ENCODE data around the gene SCD5.

SCD5 gene

DNA sequence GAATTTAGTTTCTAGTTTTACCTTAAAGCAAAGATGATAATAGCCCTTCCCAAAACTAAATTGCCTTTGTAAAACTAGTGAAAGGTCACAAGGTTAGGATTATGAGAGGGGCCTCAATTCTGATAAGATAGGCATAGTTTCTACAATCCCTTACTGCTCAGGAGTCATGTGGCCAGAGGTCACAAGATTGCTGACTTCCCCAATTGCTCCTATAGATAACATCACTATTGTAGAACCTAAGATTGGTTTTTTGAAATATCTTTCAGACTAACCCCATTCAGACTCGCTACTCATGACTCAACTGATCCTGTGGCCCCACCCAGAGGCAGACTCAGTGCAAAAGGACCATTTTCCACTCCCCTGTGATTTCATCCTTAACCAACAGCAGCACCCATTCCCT is 70.3 kb downstream of the SCD5 start:
- no peaks in the 10 kb centered on the region for H3K36me3 ChIP-seq (ENCODE audit: control insufficient read depth in 2 of 2, insufficient read depth in 2 of 2, low read length in 2 of 2)
- no peaks in the 10 kb centered on the region for H3K27me3 ChIP-seq (ENCODE audit: control insufficient read depth in 2 of 2, insufficient read depth in 2 of 2, low read length in 2 of 2)
- no peak overlapping the region for H3K27ac ChIP-seq (ENCODE audit: low read depth in 2 of 2, low read length in 2 of 2)
- H3K9me3 ChIP-seq (ENCODE audit: control insufficient read depth in 2 of 2, low read length in 2 of 2) = no peaks in the 10 kb centered on the region
- no peak overlapping the region for H3K9ac ChIP-seq (ENCODE audit: low read depth in 1 of 2, low read length in 2 of 2)
- no peak overlapping the region for H3K4me3 ChIP-seq (ENCODE audit: low read length in 2 of 2)
- no peaks in the 10 kb centered on the region for H3K4me1 ChIP-seq (ENCODE audit: control insufficient read depth in 2 of 2, insufficient read depth in 2 of 2, low read length in 2 of 2)

DNA sequence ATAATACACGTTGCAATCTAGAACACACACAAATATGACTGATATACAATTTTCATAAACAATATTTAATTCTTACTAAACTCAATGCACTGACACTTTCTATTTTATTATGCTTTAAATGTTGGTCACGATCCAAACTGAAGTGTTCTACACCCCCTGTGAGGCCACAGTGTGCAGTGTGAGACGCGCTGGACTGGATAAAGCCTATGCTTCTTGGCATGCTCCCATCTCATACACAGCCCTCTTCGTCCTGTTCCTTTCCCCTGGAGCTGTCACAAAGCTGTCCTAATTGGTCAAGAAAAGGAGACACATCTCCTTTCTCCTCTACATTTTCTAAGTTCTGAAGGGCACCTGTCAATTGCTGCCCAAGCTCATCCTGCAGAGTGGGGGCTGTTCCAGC is 72.0 kb downstream of the SCD5 start:
- Histone ChIP-seq H3K27ac (ENCODE audit: low read depth in 2 of 2, low read length in 2 of 2) (no peak overlapping the region), H3K4me3 (ENCODE audit: low read length in 2 of 2) (no peak overlapping the region), H3K9me3 (ENCODE audit: control insufficient read depth in 2 of 2, low read length in 2 of 2) (no peaks in the 10 kb centered on the region), H3K36me3 (ENCODE audit: control insufficient read depth in 2 of 2, insufficient read depth in 2 of 2, low read length in 2 of 2) (no peaks in the 10 kb centered on the region), H3K9ac (ENCODE audit: low read depth in 1 of 2, low read length in 2 of 2) (no peak overlapping the region), H3K27me3 (ENCODE audit: control insufficient read depth in 2 of 2, insufficient read depth in 2 of 2, low read length in 2 of 2) (no peaks in the 10 kb centered on the region), H3K4me1 (ENCODE audit: control insufficient read depth in 2 of 2, insufficient read depth in 2 of 2, low read length in 2 of 2) (no peaks in the 10 kb centered on the region)

- Histone ChIP-seq H3K27ac (ENCODE audit: low read depth in 2 of 2, low read length in 2 of 2) (no peak overlapping the region), H3K9ac (ENCODE audit: low read depth in 1 of 2, low read length in 2 of 2) (no peak overlapping the region), H3K4me3 (ENCODE audit: low read length in 2 of 2) (no peak overlapping the region), H3K9me3 (ENCODE audit: control insufficient read depth in 2 of 2, low read length in 2 of 2) (no peaks in the 10 kb centered on the region), H3K27me3 (ENCODE audit: control insufficient read depth in 2 of 2, insufficient read depth in 2 of 2, low read length in 2 of 2) (no peaks in the 10 kb centered on the region), H3K4me1 (ENCODE audit: control insufficient read depth in 2 of 2, insufficient read depth in 2 of 2, low read length in 2 of 2) (no peaks in the 10 kb centered on the region), H3K36me3 (ENCODE audit: control insufficient read depth in 2 of 2, insufficient read depth in 2 of 2, low read length in 2 of 2) (no peaks in the 10 kb centered on the region)
These were observed 76.7 kb downstream of the SCD5 start for GRCh38 chr4:82721819-82722423.

DNA sequence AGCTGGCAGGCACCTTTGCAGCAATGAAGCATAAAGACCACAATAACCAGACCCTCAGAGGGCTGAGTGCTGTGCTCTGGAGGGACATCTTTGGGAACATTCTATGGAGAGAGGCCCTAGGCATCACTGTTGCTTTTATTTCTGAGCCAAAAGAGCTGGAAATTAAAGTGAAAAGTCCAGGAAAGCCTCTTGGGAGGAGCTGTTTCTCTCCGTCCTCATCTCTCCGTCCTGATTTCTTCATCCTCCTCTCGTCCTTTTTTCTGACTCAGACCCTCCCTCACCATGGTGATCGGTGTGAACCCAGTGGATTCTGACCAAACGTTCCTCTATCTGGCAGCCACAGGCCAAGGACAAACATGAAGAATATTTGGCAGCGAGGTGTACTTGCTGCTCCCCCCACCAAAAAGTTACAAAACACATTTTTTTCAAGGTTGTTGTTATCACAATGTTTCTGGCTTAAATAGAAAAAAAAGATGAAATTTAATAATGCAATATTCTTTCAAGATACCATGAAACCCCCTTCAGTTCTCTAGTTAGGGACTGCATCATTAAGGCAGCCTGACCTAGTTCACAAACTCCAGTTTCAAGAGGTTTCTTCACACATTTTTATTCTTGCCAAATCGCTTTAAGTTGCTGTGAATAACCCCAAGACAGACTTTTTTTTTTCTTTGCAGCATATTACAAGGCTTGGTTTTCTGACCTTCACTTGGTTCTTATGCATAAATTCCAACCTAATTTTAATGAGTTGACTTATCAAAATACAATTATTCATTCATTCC is 80.2 kb downstream of the SCD5 start:
- H3K27ac ChIP-seq (ENCODE audit: low read depth in 2 of 2, low read length in 2 of 2) = no peak overlapping the region
- H3K9me3 ChIP-seq (ENCODE audit: control insufficient read depth in 2 of 2, low read length in 2 of 2) = no peaks in the 10 kb centered on the region
- H3K9ac ChIP-seq (ENCODE audit: low read depth in 1 of 2, low read length in 2 of 2) = no peak overlapping the region
- no peaks in the 10 kb centered on the region for H3K4me1 ChIP-seq (ENCODE audit: control insufficient read depth in 2 of 2, insufficient read depth in 2 of 2, low read length in 2 of 2)
- no peaks in the 10 kb centered on the region for H3K36me3 ChIP-seq (ENCODE audit: control insufficient read depth in 2 of 2, insufficient read depth in 2 of 2, low read length in 2 of 2)
- no peaks in the 10 kb centered on the region for H3K27me3 ChIP-seq (ENCODE audit: control insufficient read depth in 2 of 2, insufficient read depth in 2 of 2, low read length in 2 of 2)
- H3K4me3 ChIP-seq (ENCODE audit: low read length in 2 of 2) = no peak overlapping the region

DNA sequence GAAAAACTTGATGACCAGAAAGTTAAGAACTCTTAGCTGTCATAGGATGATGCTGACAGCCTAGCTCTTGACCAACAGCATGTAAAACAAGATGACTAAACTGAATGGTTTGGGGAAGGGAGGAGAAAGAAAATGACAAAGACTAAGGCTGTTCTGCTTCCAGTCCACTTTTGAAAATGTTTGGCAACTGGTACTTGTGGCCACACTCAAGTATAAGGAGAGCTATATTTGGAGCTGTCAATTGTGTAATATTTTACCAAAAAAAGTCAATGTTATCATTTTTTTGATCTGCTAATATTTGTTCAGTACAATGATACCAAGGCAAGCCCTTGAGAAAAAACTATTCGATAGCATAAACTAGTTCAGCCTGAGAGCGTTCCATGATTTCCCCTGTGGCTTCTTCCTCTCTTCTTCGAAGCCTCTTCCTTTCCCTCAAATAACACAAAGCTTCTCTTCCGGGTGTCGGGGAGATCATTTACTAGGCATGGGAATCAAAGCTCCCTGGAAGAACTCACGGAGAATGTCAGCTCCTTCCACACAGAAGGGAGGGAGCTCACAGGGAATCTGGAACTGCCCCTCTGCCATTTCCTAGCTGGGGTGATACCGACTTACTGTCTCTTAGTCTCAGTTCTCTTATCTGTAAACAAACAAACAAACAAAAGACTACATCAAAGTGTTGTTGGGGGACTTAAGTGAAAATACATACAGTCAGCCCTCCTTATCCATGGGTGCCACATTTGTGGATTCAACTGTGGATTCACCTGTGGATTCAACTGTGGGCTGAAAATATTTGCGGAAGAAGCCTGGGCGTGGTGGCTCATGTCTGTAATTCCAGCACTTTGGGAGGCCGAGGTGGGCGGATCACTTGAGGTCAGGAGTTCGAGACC is 82.6 kb downstream of the SCD5 start:
- Histone ChIP-seq H3K4me3 (ENCODE audit: low read length in 2 of 2) (no peak overlapping the region), H3K36me3 (ENCODE audit: control insufficient read depth in 2 of 2, insufficient read depth in 2 of 2, low read length in 2 of 2) (no peaks in the 10 kb centered on the region), H3K27me3 (ENCODE audit: control insufficient read depth in 2 of 2, insufficient read depth in 2 of 2, low read length in 2 of 2) (no peaks in the 10 kb centered on the region), H3K9me3 (ENCODE audit: control insufficient read depth in 2 of 2, low read length in 2 of 2) (no peaks in the 10 kb centered on the region), H3K27ac (ENCODE audit: low read depth in 2 of 2, low read length in 2 of 2) (no peak overlapping the region), H3K9ac (ENCODE audit: low read depth in 1 of 2, low read length in 2 of 2) (no peak overlapping the region), H3K4me1 (ENCODE audit: control insufficient read depth in 2 of 2, insufficient read depth in 2 of 2, low read length in 2 of 2) (no peaks in the 10 kb centered on the region)

DNA sequence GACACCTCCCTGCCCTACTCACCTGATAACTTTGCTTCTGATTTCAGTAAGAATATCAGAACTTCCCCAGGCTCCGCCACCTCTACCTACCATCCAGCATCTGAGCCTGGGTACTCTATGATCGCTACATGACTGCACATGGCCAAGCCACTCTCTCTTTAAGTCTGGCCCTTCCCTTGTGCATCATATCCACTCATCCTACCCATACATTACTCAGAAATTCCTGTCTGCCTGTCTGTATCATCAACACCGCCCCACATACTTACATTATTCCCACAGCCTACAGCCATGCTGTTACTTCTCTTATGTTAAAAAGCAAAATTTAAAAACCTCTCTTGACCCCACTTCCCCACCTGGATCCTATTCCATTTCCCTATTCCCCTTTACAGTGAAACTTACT is 84.7 kb downstream of the SCD5 start:
- H3K36me3 ChIP-seq (ENCODE audit: control insufficient read depth in 2 of 2, insufficient read depth in 2 of 2, low read length in 2 of 2) = no peaks in the 10 kb centered on the region
- H3K27ac ChIP-seq (ENCODE audit: low read depth in 2 of 2, low read length in 2 of 2) = no peak overlapping the region

GRCh38 chr4:82712561-82712960 is 86.0 kb downstream of the SCD5 start:
- H3K27me3 ChIP-seq (ENCODE audit: control insufficient read depth in 2 of 2, insufficient read depth in 2 of 2, low read length in 2 of 2) = no peaks in the 10 kb centered on the region
- no peaks in the 10 kb centered on the region for H3K4me1 ChIP-seq (ENCODE audit: control insufficient read depth in 2 of 2, insufficient read depth in 2 of 2, low read length in 2 of 2)
- H3K36me3 ChIP-seq (ENCODE audit: control insufficient read depth in 2 of 2, insufficient read depth in 2 of 2, low read length in 2 of 2) = no peaks in the 10 kb centered on the region
- no peaks in the 10 kb centered on the region for H3K9me3 ChIP-seq (ENCODE audit: control insufficient read depth in 2 of 2, low read length in 2 of 2)
- H3K27ac ChIP-seq (ENCODE audit: low read depth in 2 of 2, low read length in 2 of 2) = no peak overlapping the region
- no peak overlapping the region for H3K9ac ChIP-seq (ENCODE audit: low read depth in 1 of 2, low read length in 2 of 2)
- no peak overlapping the region for H3K4me3 ChIP-seq (ENCODE audit: low read length in 2 of 2)

More for the DNA sequence above, 84.7 kb downstream of the SCD5 start:
- H3K9ac ChIP-seq (ENCODE audit: low read depth in 1 of 2, low read length in 2 of 2) = no peak overlapping the region
- no peaks in the 10 kb centered on the region for H3K9me3 ChIP-seq (ENCODE audit: control insufficient read depth in 2 of 2, low read length in 2 of 2)
- no peak overlapping the region for H3K4me3 ChIP-seq (ENCODE audit: low read length in 2 of 2)
- H3K4me1 ChIP-seq (ENCODE audit: control insufficient read depth in 2 of 2, insufficient read depth in 2 of 2, low read length in 2 of 2) = no peaks in the 10 kb centered on the region
- no peaks in the 10 kb centered on the region for H3K27me3 ChIP-seq (ENCODE audit: control insufficient read depth in 2 of 2, insufficient read depth in 2 of 2, low read length in 2 of 2)

DNA sequence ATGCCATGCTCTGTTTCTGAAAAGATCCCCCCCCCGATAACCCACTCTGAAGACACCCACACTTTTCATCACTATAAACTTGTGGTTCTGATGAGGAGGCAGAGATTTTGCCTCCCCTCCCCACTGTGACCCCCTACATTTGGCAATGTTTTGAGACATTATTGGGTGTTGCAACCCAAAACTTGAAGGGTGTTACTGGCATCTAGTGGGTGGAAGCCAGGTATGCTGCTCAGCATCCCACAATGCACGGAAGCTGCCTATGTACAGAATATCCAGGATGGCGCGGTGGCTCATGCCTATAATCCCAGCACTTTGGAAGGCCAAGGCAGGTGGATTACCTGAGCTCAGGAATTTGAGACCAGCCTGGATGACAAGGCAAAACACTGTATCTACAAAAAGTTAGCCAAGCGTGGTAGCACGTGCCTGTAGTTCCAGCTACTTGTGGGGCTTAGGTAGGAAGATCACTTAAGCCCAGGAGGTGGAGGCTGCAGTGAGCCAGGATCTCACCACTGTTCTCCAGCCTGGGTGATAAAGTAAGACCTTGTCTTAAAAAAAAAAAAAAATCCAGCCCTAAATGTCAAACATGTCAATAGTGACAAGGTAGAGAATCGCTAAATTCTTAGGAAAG is 87.3 kb downstream of the SCD5 start:
- Histone ChIP-seq H3K27me3 (ENCODE audit: control insufficient read depth in 2 of 2, insufficient read depth in 2 of 2, low read length in 2 of 2) (no peaks in the 10 kb centered on the region), H3K9ac (ENCODE audit: low read depth in 1 of 2, low read length in 2 of 2) (no peak overlapping the region), H3K36me3 (ENCODE audit: control insufficient read depth in 2 of 2, insufficient read depth in 2 of 2, low read length in 2 of 2) (no peaks in the 10 kb centered on the region), H3K4me3 (ENCODE audit: low read length in 2 of 2) (no peak overlapping the region), H3K4me1 (ENCODE audit: control insufficient read depth in 2 of 2, insufficient read depth in 2 of 2, low read length in 2 of 2) (no peaks in the 10 kb centered on the region), H3K9me3 (ENCODE audit: control insufficient read depth in 2 of 2, low read length in 2 of 2) (no peaks in the 10 kb centered on the region), H3K27ac (ENCODE audit: low read depth in 2 of 2, low read length in 2 of 2) (no peak overlapping the region)

DNA sequence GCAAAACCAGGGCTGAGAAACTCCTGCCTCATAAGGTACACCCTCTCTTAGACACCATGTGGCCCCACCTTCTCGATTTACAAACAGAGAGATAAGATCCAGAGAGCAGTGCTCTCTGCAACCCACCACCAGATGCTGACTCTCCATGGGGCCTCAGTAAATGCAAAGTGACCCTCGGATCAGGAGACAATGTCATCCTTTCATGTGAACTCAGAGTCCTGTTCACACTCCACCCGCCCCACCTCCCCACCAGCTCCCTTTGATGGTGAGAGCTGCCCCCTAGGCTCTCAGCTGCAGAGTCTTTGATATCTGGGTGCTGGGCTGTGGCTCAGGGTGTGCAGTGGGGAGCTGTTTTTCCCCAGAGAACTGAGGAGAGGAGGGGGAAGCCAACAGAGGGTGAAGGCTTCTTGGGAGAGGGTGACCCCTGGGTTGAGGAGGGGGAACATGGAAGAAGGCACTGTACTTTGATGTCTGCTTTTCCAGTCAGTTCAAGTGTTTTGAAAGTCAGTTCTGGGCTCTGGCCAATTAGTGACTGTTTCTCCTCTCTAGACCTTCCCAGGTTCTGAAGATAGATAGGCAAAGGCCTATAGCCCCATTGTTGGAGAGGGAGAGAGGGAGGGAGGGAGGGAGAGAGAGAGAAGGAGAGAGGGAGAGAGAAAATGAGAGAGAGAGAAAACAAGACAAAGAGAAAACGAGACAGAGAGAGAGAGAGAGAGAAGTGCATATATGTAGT is 88.2 kb downstream of the SCD5 start:
- Histone ChIP-seq H3K27me3 (ENCODE audit: control insufficient read depth in 2 of 2, insufficient read depth in 2 of 2, low read length in 2 of 2) (no peaks in the 10 kb centered on the region), H3K4me3 (ENCODE audit: low read length in 2 of 2) (no peak overlapping the region), H3K4me1 (ENCODE audit: control insufficient read depth in 2 of 2, insufficient read depth in 2 of 2, low read length in 2 of 2) (no peaks in the 10 kb centered on the region), H3K9ac (ENCODE audit: low read depth in 1 of 2, low read length in 2 of 2) (no peak overlapping the region), H3K36me3 (ENCODE audit: control insufficient read depth in 2 of 2, insufficient read depth in 2 of 2, low read length in 2 of 2) (no peaks in the 10 kb centered on the region), H3K9me3 (ENCODE audit: control insufficient read depth in 2 of 2, low read length in 2 of 2) (no peaks in the 10 kb centered on the region), H3K27ac (ENCODE audit: low read depth in 2 of 2, low read length in 2 of 2) (no peak overlapping the region)

All from mucosa of rectum (tissue), 2 donors.